ENCODE data around the gene NFKBIA.
"Not testable (repeated sequence)": the region's sequence is repeated elsewhere in the genome, so short reads cannot be mapped to it uniquely, and the experiment has no call there.

The NFKBIA gene

DNA sequence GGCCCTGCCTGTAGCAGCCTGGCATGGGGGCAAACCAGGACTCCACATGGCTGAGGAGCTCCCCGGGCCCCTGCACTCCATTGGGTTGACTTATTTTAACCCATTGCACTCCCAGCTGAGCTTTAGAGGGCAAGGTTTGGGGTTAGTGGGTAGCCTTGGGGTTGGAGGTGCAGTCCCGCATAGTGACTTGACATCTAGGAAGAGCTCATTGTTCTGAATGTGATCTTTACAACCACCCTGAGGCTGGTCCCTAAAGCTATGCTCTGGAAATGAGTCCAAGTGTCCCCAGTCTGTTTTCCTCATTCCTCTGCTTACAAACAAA lies 36.4 kb downstream of the NFKBIA start:
- no peak for DNase-seq (ENCODE audit: low read depth)

DNA sequence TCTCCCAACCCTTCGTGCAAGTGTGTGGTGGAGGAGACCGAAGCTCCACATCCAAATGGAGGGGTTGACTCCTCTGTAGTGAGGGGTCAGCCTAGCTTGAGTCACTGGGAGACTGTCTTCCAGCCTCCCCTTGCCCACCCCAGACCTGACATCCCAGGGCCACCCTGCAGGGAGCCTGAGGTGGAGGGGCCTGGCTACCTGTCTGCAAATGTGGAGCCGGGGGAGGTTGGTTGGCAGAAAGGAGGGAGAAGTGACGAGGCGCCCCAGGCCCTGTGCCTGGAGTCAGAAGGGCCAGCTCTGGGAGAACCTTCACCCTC lies 37.5 kb downstream of the NFKBIA start:
- DNase-seq (ENCODE audit: low read depth), result no peak

DNA sequence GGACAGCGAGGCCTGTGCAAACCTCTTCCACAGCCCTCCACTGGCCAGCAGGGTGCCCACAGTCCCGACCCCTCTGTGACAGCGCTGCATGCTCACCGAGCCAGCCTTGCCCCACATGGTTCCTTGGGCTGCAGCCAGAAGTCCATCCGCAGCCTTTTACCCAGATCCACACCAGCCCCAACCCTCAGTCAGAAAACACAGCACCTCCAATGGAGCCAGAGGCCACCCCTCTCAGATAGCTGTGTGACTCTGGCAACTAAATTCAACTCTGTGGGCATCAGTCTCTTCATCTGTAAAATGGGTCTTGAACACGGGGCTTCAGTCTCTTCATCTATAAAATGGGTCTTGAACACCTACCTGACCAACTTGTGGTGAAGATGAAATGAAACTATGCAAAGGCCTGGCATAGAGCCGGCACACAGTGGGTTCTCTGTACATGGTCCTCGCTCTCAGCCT lies 38.0 kb downstream of the NFKBIA start:
- DNase-seq (ENCODE audit: low read depth), result no peak

DNA sequence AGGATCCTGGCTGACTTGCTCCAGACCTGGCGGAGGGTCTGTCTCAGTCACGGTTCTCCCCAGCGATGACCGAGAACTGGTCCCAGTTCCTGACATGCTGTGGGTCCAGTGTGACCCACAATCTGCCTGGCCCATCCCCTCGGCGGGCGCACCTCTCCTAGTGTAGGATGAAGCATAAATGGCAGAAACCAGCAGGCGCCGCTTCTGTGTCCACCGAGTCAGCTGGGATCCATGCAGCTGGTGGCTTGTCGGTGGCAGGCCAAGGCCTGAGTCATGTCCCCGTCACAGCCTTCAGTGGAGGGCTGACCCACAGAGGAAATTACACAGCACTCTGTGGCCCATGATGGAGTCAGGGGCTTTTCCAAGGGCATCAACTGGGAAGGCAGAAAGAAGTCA lies 38.5 kb downstream of the NFKBIA start:
- peak; percentile 51 for DNase-seq (ENCODE audit: low read depth)

DNA sequence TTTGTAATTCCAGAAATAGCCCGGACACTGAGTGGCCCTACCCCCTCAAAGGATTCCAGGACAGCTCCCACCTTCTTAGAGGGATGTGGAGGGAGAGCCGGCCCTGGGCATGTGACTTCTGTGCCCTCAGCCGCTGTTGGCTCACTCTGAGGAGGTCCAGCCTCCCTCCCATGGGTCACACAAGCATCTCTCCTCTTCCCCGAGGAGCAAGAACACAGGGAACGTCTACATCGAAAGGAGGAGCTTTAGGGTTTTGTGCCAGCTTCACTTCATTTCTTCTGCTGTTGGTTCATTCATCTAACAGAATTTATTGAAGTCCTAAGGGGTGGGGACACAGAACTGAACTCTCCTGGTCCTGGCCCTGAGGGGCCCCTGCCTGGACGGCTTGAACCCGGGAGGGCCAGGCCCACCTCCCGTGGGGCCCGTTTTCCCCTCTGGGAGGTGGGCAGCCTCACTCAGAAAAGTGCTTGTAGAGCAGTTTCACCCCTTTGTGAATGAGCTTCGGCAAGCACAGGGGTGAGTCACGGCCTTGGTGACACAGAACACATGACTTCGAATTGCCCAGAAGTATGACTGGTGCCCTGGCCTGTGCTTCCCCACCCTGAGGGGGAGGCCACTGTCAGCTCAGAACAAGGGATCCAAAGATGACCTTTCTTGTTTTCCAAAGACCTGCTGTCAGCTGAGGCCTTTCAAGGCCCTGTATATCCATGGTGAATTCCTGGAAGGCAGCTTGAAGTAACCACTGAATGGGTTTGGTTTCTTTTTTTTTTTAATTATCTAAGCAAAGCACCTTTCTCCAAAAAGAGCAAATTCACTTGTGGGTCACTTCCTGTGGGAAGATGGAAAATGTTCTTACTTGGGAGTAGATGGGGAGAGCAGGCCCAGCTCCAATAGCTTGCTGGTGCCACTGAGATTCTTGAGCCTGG lies 39.2 kb downstream of the NFKBIA start:
- DNase-seq (ENCODE audit: low read depth), result peak; percentile 78

DNA sequence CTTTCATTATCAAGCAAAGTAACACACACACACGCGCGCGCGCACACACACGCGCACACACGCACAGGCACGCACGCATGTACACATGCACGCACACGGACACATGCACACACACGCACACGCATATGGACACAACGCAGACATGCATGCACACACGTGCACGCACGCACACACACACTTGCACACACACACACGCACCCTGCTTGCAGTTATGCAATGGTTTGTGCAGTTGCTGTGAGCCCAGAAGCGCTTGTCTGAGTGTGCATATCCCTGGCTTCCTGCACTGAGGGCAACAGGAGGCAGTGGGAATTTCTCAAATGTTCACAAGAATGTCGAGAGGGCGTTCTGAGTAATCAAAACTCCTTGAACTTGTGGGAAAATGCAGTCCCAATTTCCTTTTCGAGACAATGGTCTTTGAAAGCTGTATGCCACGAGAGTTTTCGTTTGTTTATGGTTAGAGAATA lies 41.6 kb downstream of the NFKBIA start:
- no peak for DNase-seq (ENCODE audit: low read depth)

DNA sequence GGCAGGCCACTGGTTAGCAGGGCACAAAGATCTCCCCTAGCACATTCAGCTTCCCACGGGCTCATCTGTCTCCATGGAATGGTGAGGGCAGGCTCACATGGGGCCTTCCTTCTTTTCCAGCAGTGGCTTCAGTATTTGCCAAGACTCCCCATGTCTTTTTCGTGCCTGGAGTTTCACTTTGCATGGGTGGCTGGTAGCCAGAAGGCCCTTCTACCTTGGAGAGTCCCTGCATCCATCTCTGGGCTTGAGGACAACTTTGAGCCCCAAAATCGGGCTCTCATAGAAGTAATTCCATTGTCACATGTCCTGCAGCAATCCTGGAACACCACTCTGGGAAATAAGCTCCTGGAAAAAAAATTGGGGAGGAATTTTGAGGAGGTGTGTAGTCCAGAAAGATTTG lies 42.1 kb downstream of the NFKBIA start:
- no peak for DNase-seq (ENCODE audit: low read depth)

DNA sequence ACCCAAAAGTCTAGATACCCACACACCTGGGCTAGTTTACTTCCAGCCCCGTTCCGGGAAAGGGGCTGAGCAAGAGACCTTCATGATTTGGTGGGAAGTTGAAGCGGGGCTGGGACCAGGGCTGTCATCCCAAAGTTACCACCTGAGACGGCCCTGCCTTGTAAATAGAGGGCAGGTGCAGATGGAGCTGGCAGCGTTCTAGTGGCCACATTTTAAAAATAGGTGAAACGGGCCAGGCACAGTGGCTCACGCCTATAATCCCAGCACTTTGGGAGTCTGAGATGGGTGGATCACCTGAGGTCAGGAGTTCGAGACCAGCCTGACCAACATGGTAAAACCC lies 43.4 kb downstream of the NFKBIA start:
- DNase-seq (ENCODE audit: low read depth), result no peak

DNA sequence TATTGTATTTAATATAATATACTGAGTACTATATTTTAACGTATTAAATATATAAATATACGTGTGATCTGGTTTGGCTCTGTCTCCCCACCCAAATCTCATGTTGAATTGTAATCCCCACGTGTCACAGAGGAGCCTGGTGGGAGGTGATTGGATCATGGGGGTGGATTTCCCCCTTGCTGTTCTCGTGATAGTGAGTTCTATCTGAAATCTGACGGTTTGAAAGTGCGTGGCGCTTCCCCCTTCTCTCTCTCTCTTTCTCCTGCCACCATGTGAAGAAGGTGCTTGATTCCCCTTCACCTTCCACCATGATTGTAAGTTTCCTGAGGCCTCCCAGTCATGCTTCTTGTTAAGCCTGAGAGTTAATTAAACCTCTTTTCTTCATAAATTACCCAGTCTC lies 44.9 kb downstream of the NFKBIA start:
- DNase-seq (ENCODE audit: low read depth), result not testable (repeated sequence)

DNA sequence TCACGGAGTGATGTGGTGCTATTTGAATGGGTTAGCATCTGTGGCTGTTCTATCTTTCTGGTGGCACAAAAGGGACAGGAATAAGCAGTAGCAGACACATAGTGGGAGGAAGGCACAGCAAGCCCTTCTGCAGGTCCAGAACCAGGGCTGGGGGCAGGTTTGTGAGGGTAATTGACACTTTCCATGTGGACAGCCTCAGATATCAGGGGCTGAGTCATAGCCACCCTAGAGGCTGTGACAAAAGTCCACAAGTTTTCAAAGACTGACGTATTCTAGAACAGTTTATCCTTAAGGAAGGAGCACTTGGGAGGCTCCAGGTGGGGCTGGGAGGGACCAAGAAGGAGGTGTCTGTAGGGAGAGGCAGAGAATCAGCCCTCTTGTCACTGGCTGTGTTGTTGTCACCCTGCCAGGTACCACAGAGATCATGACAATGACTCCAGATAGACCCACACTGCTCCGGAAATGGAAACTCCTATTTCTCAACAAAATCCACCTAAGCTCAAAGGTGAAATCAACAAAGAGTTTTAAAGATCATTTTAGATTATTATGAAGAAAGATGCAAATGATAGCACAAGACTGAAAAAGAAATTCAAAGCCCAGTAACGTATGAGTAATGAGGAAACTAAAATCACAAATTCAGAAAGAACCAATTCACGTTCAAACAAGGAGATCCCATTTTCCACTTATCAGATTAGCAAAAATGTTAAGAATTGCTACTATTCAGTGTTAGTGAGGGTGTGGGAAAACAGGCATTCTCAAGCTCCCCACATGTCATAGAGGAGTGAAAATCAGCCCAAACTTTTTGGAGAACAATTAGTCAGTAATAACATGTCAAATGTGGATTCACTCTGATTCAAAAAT lies 48.3 kb downstream of the NFKBIA start:
- peak; percentile 47 for DNase-seq (ENCODE audit: low read depth)

DNA sequence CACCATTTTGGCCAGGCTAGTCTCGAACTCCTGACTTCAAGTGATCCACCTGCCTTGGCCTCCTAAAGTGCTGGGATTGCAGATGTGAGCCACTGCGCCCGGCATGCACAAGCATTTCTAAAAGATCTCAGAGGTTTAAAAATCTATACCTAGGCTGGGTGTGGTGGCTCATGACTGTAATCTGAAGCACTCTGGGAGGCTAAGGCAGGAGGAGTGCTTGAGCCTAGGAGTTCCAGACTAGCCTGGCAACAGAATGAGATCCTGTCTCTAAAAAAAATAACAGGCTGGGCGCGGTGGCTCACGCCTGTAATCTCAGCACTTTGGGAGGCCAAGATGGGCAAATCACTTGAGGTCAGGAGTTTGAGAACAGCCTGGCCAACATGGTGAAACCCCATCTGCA lies 49.3 kb downstream of the NFKBIA start:
- DNase-seq (ENCODE audit: low read depth), result not testable (repeated sequence)

DNA sequence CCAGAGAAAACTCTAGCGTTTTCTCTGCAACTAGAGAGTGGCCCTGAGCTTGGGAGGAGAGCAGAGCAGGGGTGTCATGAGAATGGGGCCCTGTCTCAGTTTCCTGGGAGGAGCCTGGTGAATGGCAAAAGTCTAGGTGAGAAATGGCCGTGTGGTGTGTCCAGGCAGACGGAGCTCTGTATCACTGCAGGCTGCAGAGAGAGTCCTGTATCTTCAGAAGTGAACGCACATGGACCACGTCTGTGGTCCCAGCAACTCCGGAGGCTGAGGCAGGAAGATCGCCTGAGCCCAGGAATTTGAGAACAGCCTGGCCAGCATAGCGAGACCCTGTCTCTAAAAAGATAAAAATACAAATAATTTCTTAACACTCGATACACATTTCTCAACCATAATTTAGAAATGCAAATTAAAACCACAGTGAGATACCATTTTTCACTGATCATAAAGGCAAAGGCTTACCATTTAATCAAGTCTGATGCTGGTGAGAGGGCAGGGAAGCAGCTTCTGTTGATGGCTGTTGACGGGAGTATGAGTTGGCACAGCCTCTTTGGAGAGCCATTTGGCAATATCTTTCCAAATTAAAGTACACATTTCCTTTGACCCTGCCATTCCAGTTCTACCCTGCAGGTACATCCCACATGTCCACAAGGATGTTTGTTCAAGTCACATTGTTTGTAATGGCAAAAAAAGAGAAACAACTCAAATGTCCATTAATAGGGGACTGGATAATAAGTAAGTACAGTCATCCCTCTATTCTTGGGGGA lies 51.0 kb downstream of the NFKBIA start:
- DNase-seq (ENCODE audit: low read depth), result no peak

DNA sequence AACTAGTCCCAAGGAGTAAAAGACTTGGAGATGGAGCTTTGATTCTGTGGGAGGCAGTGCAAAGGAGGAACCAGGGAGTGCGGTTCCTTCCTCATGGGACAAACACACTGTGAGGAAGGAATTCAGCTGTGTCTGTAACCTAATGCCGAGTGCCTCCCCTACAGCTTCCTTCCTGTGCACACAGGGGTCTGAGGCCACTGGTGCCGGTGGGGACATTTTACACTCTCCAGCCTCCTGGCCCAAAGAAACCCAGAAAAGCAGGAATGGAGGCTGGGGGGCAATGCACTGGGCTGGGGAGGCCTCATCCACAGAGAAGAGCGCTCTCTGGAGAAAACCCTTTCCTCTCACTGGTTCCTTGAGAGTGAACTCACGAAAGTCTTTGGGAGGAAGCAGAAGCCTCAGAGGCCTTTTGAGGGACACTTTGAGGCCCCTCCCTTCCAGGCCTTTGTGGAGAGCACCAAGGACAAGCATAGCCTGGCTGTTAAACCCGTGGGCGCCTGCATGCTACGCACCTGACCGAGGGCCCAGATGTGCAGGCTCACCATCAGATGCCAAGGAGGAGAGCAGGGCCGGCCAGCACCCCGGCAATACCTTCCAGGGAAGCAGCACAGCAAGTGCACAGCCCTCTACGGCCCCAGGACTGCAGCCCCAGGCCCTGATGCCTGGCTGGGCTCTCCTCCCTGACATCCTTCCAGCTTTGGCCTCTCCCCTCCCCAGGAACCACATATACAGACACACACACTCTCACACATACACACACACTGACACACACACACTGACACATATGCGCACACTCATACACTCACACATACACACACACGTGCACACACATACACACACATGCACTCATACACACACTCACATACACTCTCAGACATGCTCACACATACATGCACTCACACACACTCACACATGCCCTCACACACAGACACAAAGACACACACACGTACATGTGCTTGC lies 52.0 kb downstream of the NFKBIA start:
- DNase-seq (ENCODE audit: low read depth), result no peak

DNA sequence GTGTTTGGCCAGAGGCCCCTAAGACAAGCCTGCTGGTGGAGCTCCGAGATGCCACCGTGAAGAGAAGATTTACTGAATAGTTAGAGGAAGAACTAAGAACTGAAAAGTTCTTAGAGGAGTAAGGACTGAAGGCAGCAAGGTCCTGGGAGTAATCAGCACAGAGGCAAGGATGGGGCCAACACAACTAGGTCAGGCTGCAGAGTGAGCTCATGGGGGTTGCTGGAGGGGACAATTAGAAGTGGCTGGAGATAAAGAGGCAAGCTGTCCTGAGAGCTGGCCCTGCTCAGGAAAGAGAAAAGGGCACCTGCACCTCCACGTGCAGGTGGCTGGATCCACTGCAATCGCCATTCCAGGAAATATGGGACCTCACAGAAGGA lies 52.7 kb downstream of the NFKBIA start:
- no peak for DNase-seq (ENCODE audit: low read depth)
